Measurements from ENCODE around the gene MYBPH. TPM values are rescaled to one million over a fixed set of nuclear protein-coding genes. Genes with fewer than 3 reads are reported as not detected.

Gene MYBPH, protein sequence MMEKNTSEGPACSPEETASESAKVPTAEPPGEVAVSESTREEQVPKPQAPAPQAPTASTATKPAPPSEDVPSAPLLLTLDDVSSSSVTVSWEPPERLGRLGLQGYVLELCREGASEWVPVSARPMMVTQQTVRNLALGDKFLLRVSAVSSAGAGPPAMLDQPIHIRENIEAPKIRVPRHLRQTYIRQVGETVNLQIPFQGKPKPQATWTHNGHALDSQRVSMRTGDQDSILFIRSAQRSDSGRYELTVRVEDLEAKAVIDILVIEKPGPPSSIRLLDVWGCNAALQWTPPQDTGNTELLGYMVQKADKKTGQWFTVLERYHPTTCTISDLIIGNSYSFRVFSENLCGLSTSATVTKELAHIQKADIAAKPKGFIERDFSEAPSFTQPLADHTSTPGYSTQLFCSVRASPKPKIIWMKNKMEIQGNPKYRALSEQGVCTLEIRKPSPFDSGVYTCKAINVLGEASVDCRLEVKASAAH
- not detected for total RNA-seq

DNA sequence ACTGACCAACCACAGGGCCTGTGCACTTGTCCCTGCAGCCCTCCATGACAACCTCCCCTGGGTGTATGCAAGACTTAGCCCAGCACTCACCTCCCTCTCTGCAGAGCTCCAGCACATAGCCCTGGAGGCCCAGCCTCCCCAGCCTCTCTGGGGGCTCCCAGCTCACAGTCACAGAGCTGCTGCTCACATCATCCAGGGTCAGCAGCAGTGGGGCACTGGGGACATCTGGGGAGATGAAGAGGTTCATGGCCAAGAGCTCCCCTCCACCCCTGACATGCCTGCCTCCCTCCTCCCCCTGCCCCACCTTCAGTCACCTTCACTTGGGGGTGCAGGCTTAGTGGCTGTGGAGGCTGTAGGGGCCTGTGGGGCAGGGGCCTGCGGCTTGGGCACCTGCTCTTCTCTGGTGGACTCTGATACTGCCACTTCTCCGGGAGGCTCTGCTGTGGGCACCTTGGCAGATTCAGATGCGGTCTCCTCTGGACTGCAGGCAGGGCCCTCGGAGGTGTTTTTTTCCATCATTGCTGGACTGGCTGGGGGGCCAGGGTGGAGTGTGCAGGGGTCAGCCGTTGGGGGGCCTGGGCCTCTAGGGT lies at the start of gene MYBPH:
TSS of gene MYBPH (minus strand) at position 590 of the 590 bp plus-strand sequence. CDS start at position 519, 71 bp downstream.
- ATAC-seq (no peak), DNase-seq (ENCODE audit: low spot score) (no peak)
- intact Hi-C loops (cut with DNase I) = no loop called here

- intact Hi-C loops (cut with DNase I) = no loop called here
- ATAC-seq (no peak), DNase-seq (ENCODE audit: low spot score) (no peak)
Measured at GRCh38 chr1:203225071-203225470, 49.4 kb upstream of the MYBPH start.

GRCh38 chr1:203223012-203223775 lies 47.6 kb upstream of the MYBPH start:
- DNase-seq (ENCODE audit: low spot score) (no peak), ATAC-seq (no peak)
- intact Hi-C loops (cut with DNase I) = no loop called here

DNA sequence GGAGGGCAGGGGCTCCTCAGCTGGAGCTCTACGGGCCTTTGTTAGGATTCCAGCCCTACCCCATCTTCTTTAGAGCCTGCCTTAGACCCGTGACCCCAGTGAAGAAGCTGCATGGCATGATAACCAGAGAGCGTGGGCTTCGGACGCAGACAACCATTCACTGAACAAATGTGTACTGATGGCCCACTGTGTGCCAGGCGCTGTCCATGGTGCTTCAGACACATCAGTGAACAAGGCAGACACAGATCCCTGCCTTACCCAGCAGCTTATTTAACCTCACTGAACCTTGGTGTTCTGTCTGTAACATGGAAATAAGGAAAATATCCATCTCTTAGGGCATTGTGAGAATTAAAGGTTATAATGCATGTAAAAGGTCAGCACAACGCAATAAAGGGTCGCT lies 44.3 kb upstream of the MYBPH start:
- ATAC-seq = no peak
- intact Hi-C loops (cut with DNase I) = loop anchor here (5.0 kb wide), 1 partner anchor 103 kb away; no protein-coding TSS in a partner anchor

DNA sequence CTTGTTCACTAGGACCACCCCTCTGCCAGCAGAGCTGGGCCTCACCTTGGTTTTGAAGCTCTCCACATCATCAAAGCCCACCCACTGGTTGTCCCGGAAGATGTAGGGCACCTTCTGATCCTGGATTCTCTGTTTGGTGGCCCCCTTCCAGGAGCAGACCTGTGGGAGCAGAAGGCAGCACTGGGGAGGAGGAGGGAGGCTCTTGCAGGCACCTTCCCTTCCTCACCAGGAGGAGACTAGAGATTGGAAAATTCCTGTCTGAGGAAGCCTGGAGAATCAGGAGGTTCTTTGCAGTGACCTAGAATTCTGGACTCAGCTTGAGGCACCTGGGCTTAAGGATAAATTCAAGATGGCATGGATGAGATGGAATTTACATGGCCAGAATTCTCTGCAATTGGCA lies 43.5 kb upstream of the MYBPH start:
- ATAC-seq = no peak
- intact Hi-C loops (cut with DNase I) = loop anchor here (5.0 kb wide), 1 partner anchor 102 kb away; no protein-coding TSS in a partner anchor
- no peak for DNase-seq (ENCODE audit: low spot score)

More for the DNA sequence above, 44.3 kb upstream of the MYBPH start:
- no peak for DNase-seq (ENCODE audit: low spot score)

DNA sequence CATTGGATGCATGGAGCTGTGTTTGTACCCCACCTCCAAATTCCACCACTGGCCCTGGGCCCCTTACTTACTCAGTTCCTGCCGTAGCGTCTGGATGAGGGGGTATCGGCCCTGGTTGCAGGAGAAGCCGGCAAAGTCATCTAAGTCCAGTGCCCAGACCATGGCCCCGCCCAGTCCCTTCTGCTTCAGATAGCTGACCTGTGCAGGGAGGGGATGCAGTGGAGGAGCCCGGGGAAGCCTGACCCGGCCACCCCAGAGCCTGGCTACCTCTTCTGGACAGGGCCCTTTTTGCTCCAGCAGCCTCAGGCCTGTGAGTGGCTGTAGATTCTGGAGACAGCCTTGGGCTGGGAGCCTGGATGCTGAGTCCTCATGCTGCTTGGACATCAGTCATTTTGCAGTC lies 42.0 kb upstream of the MYBPH start:
- intact Hi-C loops (cut with DNase I) = loop anchor here (5.0 kb wide), 1 partner anchor 100 kb away; no protein-coding TSS in a partner anchor
- DNase-seq (ENCODE audit: low spot score) = no peak
- no peak for ATAC-seq

- intact Hi-C loops (cut with DNase I) = loop anchor here (5.0 kb wide), 1 partner anchor 100 kb away; no protein-coding TSS in a partner anchor
- no peak for ATAC-seq
- no peak for DNase-seq (ENCODE audit: low spot score)
Measured at GRCh38 chr1:203217139-203217655, 41.6 kb upstream of the MYBPH start.

- DNase-seq (ENCODE audit: low spot score) (peak; percentile 75), ATAC-seq (peak; percentile 86)
- intact Hi-C loops (cut with DNase I) = loop anchor here (5.0 kb wide), 1 partner anchor 99 kb away; no protein-coding TSS in a partner anchor
Measured at GRCh38 chr1:203216274-203217138, 40.9 kb upstream of the MYBPH start.

- no peak for DNase-seq (ENCODE audit: low spot score)
- intact Hi-C loops (cut with DNase I) = loop anchor here (1.0 to 5.0 kb wide), 2 partner anchors 98 to 175 kb away; no protein-coding TSS in a partner anchor
- peak; percentile 31 for ATAC-seq
Measured at GRCh38 chr1:203215573-203215972, 39.9 kb upstream of the MYBPH start.

GRCh38 chr1:203214871-203215270 lies 39.2 kb upstream of the MYBPH start:
- ATAC-seq (no peak), DNase-seq (ENCODE audit: low spot score) (no peak)
- intact Hi-C loops (cut with DNase I) = loop anchor here (1.0 to 5.0 kb wide), 2 partner anchors 98 to 175 kb away; no protein-coding TSS in a partner anchor

- intact Hi-C loops (cut with DNase I) = no loop called here
- DNase-seq (ENCODE audit: low spot score) (no peak), ATAC-seq (no peak)
Measured at GRCh38 chr1:203213126-203213525, 37.5 kb upstream of the MYBPH start.

DNA sequence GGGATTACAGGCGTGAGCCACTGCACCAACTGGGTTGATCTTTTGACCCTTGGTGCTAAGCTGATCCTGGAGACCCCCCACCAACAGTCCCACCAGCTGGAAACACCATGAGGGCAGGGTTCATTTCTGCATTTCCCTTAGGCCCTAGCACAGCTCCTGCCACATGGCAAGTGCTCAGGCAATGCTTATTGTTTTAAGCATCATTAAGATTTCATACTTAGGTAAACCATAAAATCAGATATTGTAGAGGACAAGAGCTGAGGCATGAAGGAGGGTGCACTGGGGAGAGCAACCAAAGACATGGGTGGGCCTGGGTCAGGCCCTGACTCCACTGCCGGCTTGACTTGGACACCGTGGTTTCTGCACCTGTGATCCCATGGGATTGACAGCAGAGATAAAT lies 36.2 kb upstream of the MYBPH start:
- intact Hi-C loops (cut with DNase I) = no loop called here
- ATAC-seq (no peak), DNase-seq (ENCODE audit: low spot score) (no peak)

GRCh38 chr1:203210988-203211387 lies 35.4 kb upstream of the MYBPH start:
- DNase-seq (ENCODE audit: low spot score) (no peak), ATAC-seq (no peak)
- intact Hi-C loops (cut with DNase I) = no loop called here

- ATAC-seq = no peak
- intact Hi-C loops (cut with DNase I) = no loop called here
- no peak for DNase-seq (ENCODE audit: low spot score)
Measured at GRCh38 chr1:203210350-203210749, 34.7 kb upstream of the MYBPH start.

DNA sequence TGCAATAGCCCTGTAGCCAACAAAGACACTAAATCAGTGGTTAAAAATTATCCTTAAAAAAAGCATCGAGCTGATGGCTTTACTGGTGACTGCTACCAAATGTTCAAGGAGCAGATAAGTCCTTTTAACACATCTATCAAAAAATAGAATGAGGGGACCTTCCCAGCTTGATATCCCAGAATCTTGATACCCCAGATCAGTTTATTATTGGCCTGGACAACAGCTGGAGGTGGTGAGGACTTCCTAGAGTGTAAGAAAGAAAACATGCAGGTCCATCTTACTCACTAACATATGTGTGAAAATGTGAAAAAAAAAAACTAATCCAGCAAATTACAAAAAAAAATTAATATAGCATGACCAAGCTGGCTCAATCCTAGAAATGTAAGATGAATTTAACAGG lies 32.6 kb upstream of the MYBPH start:
- no peak for DNase-seq (ENCODE audit: low spot score)
- intact Hi-C loops (cut with DNase I) = no loop called here
- no peak for ATAC-seq

- ATAC-seq = no peak
- intact Hi-C loops (cut with DNase I) = no loop called here
- no peak for DNase-seq (ENCODE audit: low spot score)
Measured at GRCh38 chr1:203207751-203208150, 32.1 kb upstream of the MYBPH start.

DNA sequence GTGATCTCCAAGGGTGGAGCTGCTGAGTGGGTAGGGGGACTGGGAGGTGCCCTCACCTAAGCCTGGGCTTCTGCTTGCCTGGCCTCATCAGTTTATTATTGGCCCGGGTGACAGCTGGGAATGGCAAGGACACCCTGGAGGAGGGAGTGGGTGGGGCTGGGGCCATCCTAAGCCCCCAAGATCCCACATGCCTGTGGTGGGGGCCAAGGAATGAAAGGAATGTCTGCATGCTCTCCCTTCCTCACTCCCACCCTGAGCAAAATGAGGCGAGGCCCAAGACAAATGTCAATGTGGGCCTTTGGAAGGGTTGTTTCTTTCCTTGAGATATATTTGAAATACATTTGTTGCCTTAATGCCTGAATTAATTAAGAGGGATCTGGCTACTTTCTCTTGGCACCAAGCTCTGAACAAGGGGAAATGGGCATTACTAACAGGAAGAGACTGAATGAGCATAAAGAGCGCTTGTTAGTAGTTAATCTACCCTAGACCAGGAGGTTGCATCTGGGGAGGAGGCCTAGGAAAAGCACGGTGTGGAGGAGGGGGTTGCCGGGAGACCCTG lies 30.6 kb upstream of the MYBPH start:
- no peak for ATAC-seq
- intact Hi-C loops (cut with DNase I) = no loop called here
- DNase-seq (ENCODE audit: low spot score) = no peak

DNA sequence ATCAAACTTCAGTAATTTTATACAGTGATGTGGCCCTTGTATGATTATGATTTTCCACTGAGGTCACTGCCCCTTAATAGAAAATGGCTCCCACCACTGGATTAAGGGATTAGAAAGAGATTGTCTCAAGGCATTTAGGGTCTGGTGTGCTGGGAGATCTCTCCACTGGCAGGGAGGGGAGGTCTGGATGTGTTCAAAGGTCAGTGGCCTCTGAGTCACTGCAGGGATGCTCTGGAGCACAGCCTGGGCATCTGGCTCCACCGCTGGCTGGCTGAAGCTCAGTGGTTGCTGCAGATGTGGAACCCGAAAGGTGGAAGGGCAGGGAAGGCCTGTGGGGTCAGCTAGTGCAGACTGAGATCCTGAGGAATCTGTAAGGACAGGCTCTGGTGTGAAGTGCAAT lies 29.1 kb upstream of the MYBPH start:
- intact Hi-C loops (cut with DNase I) = no loop called here
- DNase-seq (ENCODE audit: low spot score) = no peak
- no peak for ATAC-seq

Measured in sciatic nerve (tissue), 2 donors.